CD4-positive, alpha-beta T cell treated with Interleukin-6 for 4 hours (primary cell): ENCODE data around the gene RP2.

Experiments
- DNase-seq: peaks from one replicate; pipeline ENCODE4 v3.0.0-alpha.2; 2020; ENCODE audit warnings: mixed read lengths

RP2 gene

DNA sequence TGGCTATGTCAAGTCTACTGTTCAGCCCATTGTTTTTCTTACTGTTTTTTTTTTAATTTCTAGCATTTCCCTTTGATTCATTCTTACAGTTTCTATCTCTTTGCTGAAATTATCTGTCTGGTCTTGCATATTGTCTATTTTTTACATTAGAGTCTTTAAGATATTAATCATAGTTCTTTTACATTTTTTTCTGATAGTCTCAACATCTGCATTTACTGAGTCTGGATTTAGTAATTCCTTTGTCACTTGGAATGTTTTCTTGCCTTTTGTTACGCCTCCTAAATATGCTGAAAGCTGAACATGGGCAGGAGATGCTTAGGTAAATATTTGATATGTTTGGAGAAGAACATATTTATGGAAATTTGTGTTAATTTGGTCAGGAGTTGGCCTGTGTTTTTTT, 85.8 kb downstream of the RP2 start:
- DNase-seq = no peak

DNA sequence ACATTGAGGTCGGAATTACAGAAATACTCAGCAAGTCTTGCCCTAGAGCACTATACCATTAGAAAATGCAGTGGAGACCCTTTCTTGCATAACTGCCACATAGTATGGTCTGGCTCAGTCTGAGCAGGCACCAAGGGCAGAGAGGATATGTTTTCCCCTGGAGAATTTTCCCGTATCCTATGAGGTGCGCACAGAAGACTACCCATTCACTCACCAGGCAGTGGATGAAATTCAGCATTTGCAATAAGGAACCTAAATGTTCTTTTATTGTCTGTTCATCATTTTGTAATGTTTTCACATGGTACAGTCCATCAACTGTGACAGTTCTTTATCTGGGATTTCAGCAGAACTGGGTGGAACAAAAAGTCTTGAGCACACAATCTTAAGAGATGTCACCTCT, 90.9 kb downstream of the RP2 start:
- no peak for DNase-seq

DNA sequence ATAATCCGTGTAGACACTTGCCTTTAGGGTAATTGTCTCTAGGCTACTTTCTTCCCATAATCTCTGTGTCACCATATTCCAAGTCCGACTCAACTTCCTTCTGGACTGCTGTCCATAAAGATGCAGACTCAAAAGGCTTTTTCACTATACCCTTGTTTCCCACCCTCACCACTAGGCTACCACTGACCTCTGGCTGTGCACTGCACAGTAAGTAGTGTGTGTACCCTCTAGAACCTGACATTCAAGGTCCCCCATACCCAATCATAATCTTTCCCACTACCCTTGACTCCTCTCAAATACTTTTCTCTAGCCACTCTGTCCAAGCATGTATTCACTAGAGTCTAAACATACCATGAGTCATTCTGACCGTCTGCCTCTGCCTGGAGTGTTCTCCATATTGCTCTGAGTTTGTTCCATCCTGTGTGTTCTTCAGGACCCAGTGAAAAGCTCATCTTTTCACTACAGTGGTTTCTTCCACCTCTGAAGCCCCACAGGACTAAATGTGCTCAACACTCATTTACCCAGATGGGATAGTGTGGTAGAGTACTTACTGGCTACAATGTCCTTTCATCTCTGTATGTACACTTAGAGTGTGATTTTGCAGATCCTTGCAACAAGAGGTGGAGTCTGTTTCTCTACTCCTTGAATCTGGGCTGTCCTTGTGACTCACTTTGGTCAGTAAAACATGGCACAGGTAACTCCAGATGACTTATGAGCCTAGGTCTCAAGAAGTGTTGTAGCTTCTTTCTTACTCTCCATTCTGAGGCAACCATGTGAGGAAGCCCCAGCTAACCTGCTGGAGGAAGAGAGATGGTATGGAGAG, 92.8 kb downstream of the RP2 start:
- no peak for DNase-seq
